Memory B cell (primary cell): ENCODE measurements around the gene ZNF234.
A peak's percentile ranks its signal among the peaks of the same experiment; 100 is the strongest.

Experiments used
- ATAC-seq: fragments of 150-1000 bp; cut with Tn5 transposase; 2 replicates; pipeline ENCODE4 v1.10.0; 2021; ENCODE audit warnings: low read depth, mild to moderate bottlenecking, moderate library complexity
- DNase-seq, 2 donors: peaks; one replicate each; pipeline ENCODE4 v3.0.0; 2022; ENCODE audit warnings: low spot score in 2 of 2
- H3K27ac Mint-ChIP-seq: one replicate; pipeline ENCODE4 v1.8.0; 2022; ENCODE audit warnings: mild to moderate bottlenecking, moderate library complexity, mixed read lengths
- H3K27me3 Mint-ChIP-seq: one replicate; pipeline ENCODE4 v1.8.0; 2022; ENCODE audit warnings: mixed read lengths
- H3K36me3 Mint-ChIP-seq: one replicate; pipeline ENCODE4 v1.8.0; 2022; ENCODE audit warnings: mild to moderate bottlenecking, mixed read lengths
- H3K4me1 Mint-ChIP-seq: one replicate; pipeline ENCODE4 v1.8.0; 2022; ENCODE audit warnings: mixed read lengths
- H3K4me3 Mint-ChIP-seq: one replicate; pipeline ENCODE4 v1.8.0; 2022; ENCODE audit warnings: mild to moderate bottlenecking, moderate library complexity, mixed read lengths
- H3K9me3 Mint-ChIP-seq: one replicate; pipeline ENCODE4 v1.8.0; 2022; ENCODE audit warnings: mixed read lengths

The ZNF234 gene

GRCh38 chr19:44204772-44205171 lies 63.4 kb downstream of the ZNF234 start:
- H3K4me1 Mint-ChIP-seq: peaks cover 5% of the 10 kb centered on the region
- ATAC-seq (no peak), DNase-seq (no peak)
- no peak overlapping the region for H3K4me3 Mint-ChIP-seq
- H3K27me3 Mint-ChIP-seq: peaks cover 7% of the 10 kb centered on the region
- peaks cover 14% of the 10 kb centered on the region for H3K9me3 Mint-ChIP-seq
- peaks cover 9% of the 10 kb centered on the region for H3K36me3 Mint-ChIP-seq
- H3K27ac Mint-ChIP-seq: no peak overlapping the region

DNA sequence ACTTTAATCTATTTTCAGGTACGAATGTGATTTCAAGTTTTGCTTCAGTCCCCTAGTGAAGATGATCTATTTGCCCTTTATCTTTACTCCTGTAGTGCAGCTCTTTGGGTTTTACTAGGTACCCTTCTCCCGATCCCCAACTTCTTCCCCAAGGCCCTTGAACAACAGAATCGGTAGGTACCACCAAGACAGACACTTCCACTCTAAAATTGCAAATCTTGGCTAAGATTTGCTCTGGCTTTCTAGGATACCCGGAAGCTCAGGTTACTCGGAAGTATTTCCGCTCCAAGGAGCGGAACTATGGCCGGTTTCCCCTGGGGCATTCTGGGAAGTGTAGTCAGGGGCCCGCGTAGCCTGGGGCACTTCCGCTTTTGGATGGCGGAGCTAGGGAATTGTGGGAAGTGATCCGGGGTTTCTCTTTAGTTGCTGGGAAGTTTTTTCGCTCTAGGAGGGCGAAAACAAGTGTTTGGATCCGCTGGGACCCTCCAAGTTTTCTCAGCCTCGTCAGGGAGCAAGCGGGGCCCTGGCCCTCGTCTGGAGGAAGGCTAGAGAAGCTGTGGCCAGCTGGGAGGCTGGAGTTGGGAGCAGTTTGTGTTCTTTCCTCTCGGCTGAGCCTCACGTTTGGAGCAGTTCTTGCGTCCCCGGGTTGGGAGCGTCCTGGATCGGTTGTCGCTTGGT lies 65.9 kb downstream of the ZNF234 start:
- H3K27ac Mint-ChIP-seq: peak overlapping the region; percentile 82
- peaks cover 12% of the 10 kb centered on the region for H3K9me3 Mint-ChIP-seq
- peak overlapping the region; percentile 84 for H3K4me3 Mint-ChIP-seq
- peaks cover 6% of the 10 kb centered on the region for H3K27me3 Mint-ChIP-seq
- peaks cover 8% of the 10 kb centered on the region for H3K36me3 Mint-ChIP-seq
- peak; percentile 58 to 63 for DNase-seq
- ATAC-seq: peak; percentile 91
- peaks cover 5% of the 10 kb centered on the region for H3K4me1 Mint-ChIP-seq
